Endothelial cell of umbilical vein (primary cell): ENCODE data around the gene PPP2R3C.
A peak's percentile ranks its signal among the peaks of the same experiment; 100 is the strongest.

Experiments
- CTCF ChIP-seq, 2 donors: IDR thresholded peaks; 1 replicate in 1 of 2; 2 replicates in 1 of 2; pipeline ENCODE4 v1.5.1; 2011; ENCODE audit warnings: low read length in 2 of 2, mild to moderate bottlenecking in 2 of 2, moderate library complexity in 2 of 2, control low read depth in 1 of 2, inconsistent platforms in 1 of 2, low read depth in 1 of 2; ENCODE audit not compliant: insufficient read depth in 1 of 2; ENCODE audit errors: extremely low read depth in 1 of 2
- EZH2 ChIP-seq: IDR thresholded peaks from 2 replicates; pipeline ENCODE4 v1.6.1; 2012; ENCODE audit warnings: borderline replicate concordance, low read depth, mild to moderate bottlenecking, moderate library complexity, low read length, inconsistent platforms; ENCODE audit not compliant: severe bottlenecking
- FOS ChIP-seq: IDR thresholded peaks from 2 replicates; pipeline ENCODE4 v1.6.1; 2011; ENCODE audit warnings: mild to moderate bottlenecking, low read length, moderate library complexity, borderline replicate concordance; ENCODE audit not compliant: insufficient read depth
- GATA2 ChIP-seq: IDR thresholded peaks from 2 replicates; pipeline ENCODE4 v1.7.0; 2011; ENCODE audit warnings: low read depth, mild to moderate bottlenecking, moderate library complexity, mixed read lengths, low read length; ENCODE audit not compliant: insufficient read length, insufficient read depth
- JUN ChIP-seq: IDR thresholded peaks from 2 replicates; pipeline ENCODE4 v1.6.1; 2011; ENCODE audit warnings: borderline replicate concordance, low read depth; ENCODE audit not compliant: insufficient read length, insufficient read depth
- MYC ChIP-seq: IDR thresholded peaks from one replicate; pipeline ENCODE4 v1.6.1; 2011; ENCODE audit warnings: mild to moderate bottlenecking, low read depth, low read length
- POLR2A ChIP-seq: IDR thresholded peaks from 2 replicates; pipeline ENCODE4 v1.6.1; 2012; ENCODE audit warnings: low read depth, mild to moderate bottlenecking, control low read depth, low read length
- POLR2AphosphoS5 ChIP-seq: IDR thresholded peaks from 2 replicates; pipeline ENCODE4 v1.6.1; 2012; ENCODE audit warnings: low read depth, mild to moderate bottlenecking, control low read depth, low read length, moderate library complexity; ENCODE audit not compliant: insufficient read depth
- TF ChIP-seq, protein P1 (sequence below): IDR thresholded peaks from 2 replicates; pipeline ENCODE4 v1.6.1; 2011; ENCODE audit not compliant: insufficient read depth, insufficient read length

- TF ChIP-seq POLR2A (peak; percentile 61), CTCF (IDR thresholded peaks at IDR 0.05; ENCODE audit: extremely low read depth in 1 of 2, insufficient read depth in 1 of 2, low read depth in 1 of 2, low read length in 2 of 2) (peak in 1 of 2 donors; percentile 3), POLR2AphosphoS5 (peak; percentile 87), EZH2 (no peak), MYC (no peak), FOS (no peak), GATA2 (no peak), JUN (peak; percentile 53)
- TF ChIP-seq, protein P1, sequence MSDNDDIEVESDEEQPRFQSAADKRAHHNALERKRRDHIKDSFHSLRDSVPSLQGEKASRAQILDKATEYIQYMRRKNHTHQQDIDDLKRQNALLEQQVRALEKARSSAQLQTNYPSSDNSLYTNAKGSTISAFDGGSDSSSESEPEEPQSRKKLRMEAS: peak; percentile 53
Measured at GRCh38 chr14:35046048-35046750, 75.6 kb downstream of the PPP2R3C start, which contains the start of gene FAM177A1.
